Activated CD4-positive, alpha-beta memory T cell treated with anti-CD3 and anti-CD28 coated beads for 36 hours (primary cell): ENCODE results near the gene TAF5L. TPM values are rescaled to one million over a fixed set of nuclear protein-coding genes. Genes with fewer than 3 reads are reported as not detected.

Source experiments
- CTCF ChIA-PET: fragments of 350-600 bp; sonication (Branson Sonifier 250); formaldehyde crosslinking; loops from one replicate; lab custom pipeline; 2021; ENCODE audit warnings: antibody characterized with exemption, inconsistent platforms; lab: Charles Lee
- POLR2A ChIA-PET: fragments of 350-600 bp; sonication (Branson Sonifier 250); formaldehyde crosslinking; loops from one replicate; lab custom pipeline; 2021; ENCODE audit warnings: antibody characterized with exemption; lab: Charles Lee
- DNase-seq: peaks from one replicate; pipeline ENCODE4 v3.0.0-alpha.2; 2020
- H3K27ac Mint-ChIP-seq: one replicate; pipeline ENCODE4 v1.8.0; 2021; ENCODE audit warnings: mixed read lengths
- H3K27me3 Mint-ChIP-seq: one replicate; pipeline ENCODE4 v1.8.0; 2021; ENCODE audit warnings: mixed read lengths
- H3K36me3 Mint-ChIP-seq: one replicate; pipeline ENCODE4 v1.8.0; 2021; ENCODE audit warnings: mixed read lengths
- H3K4me1 Mint-ChIP-seq: one replicate; pipeline ENCODE4 v1.8.0; 2021; ENCODE audit warnings: low read depth, mixed read lengths
- H3K4me3 Mint-ChIP-seq: one replicate; pipeline ENCODE4 v1.8.0; 2021; ENCODE audit warnings: mild to moderate bottlenecking, mixed read lengths
- H3K9me3 Mint-ChIP-seq: one replicate; pipeline ENCODE4 v1.8.0; 2021; ENCODE audit warnings: mixed read lengths
- intact Hi-C: fragments of 100-400 bp; cut with micrococcal nuclease; formaldehyde crosslinking; loops from one replicate; pipeline ENCODE4 v1.15.1; 2023
- total RNA-seq, 2 experiments: library from RNA; stranded (reverse); gene quantifications; one replicate each; pipeline ENCODE4 v1.2.3, GENCODE V29; 2021

Gene TAF5L
- total RNA-seq, 2 experiments from 2014 or later: 14.1 to 17.8 TPM

DNA sequence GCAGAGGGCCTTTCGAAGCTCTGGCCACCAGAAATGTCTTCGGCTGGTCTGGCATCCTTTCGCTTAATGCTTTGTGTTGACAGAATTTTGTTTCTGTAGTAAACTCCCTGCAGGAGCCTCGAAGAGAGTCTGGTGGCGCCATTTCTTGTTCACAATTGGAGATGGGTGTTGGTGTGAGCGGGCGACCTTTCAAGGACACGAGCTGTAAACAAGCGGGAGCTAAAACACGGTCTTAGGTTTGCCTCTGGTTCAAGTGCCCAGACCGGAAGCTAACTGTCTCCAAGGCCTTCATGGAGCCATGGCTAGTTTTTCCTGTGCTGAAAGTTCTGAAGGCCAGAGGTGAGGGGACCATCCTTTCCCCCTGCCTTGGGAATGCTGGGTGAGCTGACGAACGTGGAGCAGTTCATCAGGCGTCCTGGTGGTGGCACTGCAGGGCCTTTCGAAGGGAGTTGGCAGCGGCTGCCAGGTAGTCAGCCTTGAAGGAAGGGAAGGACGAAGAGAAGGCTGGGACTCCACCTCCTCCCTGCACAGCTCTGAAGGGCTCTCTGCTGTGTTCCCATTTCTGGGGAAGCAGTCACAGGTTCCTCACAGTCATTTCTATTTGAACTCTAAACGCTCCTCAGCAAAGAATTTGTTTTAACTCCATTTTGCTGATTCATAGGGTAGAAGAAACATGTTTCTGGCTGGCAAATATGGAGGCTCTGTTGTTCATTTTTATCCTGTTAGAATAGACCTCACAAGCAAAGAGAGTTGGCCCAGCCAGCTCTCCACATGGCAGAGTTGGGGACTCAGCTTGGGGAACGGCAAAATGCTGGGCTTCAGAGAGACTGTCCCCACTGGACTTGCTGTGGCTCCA is 35.3 kb upstream of the TAF5L start:
- no peak overlapping the region for H3K4me3 Mint-ChIP-seq
- H3K9me3 Mint-ChIP-seq: no peaks in the 10 kb centered on the region
- no peak overlapping the region for H3K27ac Mint-ChIP-seq
- peaks cover 19% of the 10 kb centered on the region for H3K4me1 Mint-ChIP-seq
- DNase-seq: peak; percentile 83
- CTCF ChIA-PET: interaction anchor here (0.7 to 2.6 kb wide), 31 partner anchors 10 to 1570 kb away, joined by 3 to 23 read pairs (median 4); no protein-coding TSS in a partner anchor
- H3K36me3 Mint-ChIP-seq: peaks cover 22% of the 10 kb centered on the region
- intact Hi-C loops: loop anchor here (1.0 to 10.0 kb wide), 4 partner anchors 194 to 649 kb away; no protein-coding TSS in a partner anchor
- H3K27me3 Mint-ChIP-seq: no peaks in the 10 kb centered on the region
- POLR2A ChIA-PET: no interaction called here

DNA sequence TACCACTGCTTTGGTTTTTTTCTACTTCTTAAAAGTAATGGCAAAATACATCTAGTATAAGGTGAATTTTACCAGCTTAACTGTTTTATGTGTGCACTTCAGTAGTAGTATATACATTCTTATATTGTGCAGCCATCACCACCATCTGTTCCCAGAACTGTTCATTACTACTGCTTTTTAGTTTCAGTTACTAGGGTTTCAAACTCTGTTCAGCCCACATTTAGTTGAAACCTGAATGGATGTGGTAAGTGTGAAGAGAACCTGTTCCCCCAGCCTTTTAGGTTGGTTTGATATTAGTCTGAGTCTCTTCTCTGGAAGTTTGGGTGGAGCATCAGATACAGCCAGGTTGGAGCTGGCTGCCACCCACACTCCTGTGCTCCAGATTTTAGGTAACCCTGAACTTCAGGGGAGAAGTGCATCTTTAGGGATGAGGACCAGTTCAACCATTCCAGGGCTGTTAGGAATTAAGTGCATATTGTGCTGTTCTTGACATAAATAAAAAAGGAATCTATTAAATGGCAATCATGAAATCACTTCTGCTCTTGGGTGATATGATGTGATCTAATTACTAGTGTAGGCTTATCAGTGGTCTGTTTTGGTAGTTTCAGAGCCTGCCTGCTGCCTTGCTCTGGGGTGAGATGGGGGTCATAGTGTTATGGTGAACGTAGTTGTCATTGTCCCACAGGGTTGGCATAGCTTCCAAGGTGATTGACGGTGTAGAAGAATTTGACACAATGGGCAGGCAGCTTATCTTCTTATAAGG is 32.3 kb upstream of the TAF5L start:
- Mint-ChIP-seq H3K9me3 (no peaks in the 10 kb centered on the region), H3K27ac (peak overlapping the region; percentile 21), H3K36me3 (peaks cover 33% of the 10 kb centered on the region), H3K4me3 (no peak overlapping the region), H3K27me3 (no peaks in the 10 kb centered on the region), H3K4me1 (peaks cover 19% of the 10 kb centered on the region)
- ChIA-PET POLR2A (no interaction called here), CTCF (interaction anchor here (0.9 to 1.1 kb wide), 2 partner anchors 10 to 452 kb away, joined by 3 read pairs; no protein-coding TSS in a partner anchor)
- intact Hi-C loops: loop anchor here (2.0 kb wide), 1 partner anchor 31 kb away; the partner anchor contains the start of genes TAF5L and URB2
- peak; percentile 15 for DNase-seq

DNA sequence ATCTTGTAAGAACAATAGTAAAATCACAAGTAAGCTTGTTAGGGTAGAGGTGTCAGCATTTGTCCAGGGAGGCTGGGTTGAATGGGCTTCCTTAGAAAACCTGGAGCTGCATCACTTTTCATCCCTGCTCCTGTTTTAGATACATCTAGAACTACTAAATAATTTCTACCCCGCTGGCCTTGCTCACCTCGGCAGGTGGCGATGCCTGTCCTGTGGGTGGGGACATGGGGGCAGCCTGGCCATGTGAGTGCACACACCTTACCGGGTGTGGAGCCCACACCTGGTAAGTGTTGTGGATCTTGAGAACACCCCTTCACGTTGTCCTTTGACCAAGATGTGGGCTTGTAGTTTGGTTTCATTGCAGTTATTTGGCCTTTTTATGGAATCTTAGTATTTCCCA is 29.9 kb upstream of the TAF5L start:
- Mint-ChIP-seq H3K9me3 (no peaks in the 10 kb centered on the region), H3K27ac (no peak overlapping the region), H3K4me3 (no peak overlapping the region), H3K4me1 (peaks cover 13% of the 10 kb centered on the region), H3K36me3 (peaks cover 31% of the 10 kb centered on the region), H3K27me3 (no peaks in the 10 kb centered on the region)
- intact Hi-C loops: no loop called here
- CTCF ChIA-PET: no interaction called here
- POLR2A ChIA-PET: no interaction called here
- no peak for DNase-seq

DNA sequence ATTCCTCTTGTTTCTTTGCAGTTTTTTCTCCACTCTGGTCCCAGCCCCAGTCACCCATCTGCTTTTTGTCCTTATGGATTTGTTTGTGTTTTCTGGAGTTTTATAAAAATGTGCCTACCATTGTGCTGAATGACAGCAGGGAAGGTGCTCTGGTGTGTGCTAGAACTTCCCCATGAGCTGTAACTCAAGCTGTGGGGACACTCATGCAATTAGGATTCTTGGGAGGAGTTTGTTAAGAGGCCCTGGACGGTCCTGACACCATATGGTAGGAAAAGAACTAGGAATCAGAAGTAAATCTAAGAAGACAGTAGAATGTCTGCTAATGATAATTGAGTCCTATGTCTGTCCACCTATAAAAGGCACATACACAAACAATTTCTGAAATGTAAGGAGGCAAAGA is 27.5 kb upstream of the TAF5L start:
- H3K4me1 Mint-ChIP-seq: peaks cover 11% of the 10 kb centered on the region
- peaks cover 27% of the 10 kb centered on the region for H3K36me3 Mint-ChIP-seq
- DNase-seq: no peak
- H3K4me3 Mint-ChIP-seq: no peak overlapping the region
- intact Hi-C loops: no loop called here
- H3K27ac Mint-ChIP-seq: no peak overlapping the region
- POLR2A ChIA-PET: no interaction called here
- no peaks in the 10 kb centered on the region for H3K27me3 Mint-ChIP-seq
- H3K9me3 Mint-ChIP-seq: no peaks in the 10 kb centered on the region
- CTCF ChIA-PET: no interaction called here

DNA sequence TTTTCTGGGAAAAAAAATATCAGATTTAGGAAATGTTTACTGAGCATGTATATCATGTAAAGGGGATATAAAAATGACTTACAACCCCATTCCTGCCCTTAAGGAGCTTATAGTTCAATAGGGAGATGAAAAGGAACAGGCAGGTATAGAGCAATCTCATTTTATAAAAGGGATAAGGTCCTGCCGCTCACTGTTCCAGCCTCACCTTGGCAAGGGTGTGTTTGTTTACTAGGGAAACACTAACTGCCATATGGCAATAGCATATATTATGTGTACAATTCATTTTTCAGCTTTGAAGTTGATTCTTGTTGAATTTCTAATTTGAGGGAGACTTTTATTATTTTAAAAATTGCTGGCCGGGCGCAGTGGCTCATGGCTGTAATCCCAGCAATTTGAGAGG is 25.6 kb upstream of the TAF5L start:
- H3K27me3 Mint-ChIP-seq: no peaks in the 10 kb centered on the region
- POLR2A ChIA-PET: no interaction called here
- no peak overlapping the region for H3K27ac Mint-ChIP-seq

DNA sequence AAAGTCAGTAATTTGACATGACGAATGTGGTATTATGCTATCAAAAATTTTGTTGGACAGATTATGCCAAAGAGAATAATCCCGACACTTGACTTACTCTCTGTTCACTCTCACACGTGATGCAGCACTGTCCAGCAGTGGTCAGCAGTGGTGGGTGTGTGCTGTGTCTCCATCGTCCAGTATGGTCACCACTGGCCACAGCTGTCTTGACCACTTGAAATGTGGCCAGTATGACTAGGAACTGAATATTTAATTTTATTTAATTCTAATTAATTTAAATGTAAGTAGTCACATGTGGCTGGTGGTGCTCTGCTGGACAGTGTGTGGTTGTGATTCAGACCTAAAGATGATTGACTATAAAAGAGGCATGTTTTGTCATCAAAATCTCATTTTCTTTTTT is 24.1 kb upstream of the TAF5L start:
- intact Hi-C loops: no loop called here
- Mint-ChIP-seq H3K4me3 (no peak overlapping the region), H3K27ac (no peak overlapping the region), H3K36me3 (peaks cover 41% of the 10 kb centered on the region), H3K27me3 (no peaks in the 10 kb centered on the region), H3K4me1 (no peaks in the 10 kb centered on the region), H3K9me3 (no peaks in the 10 kb centered on the region)
- no peak for DNase-seq
- ChIA-PET CTCF (no interaction called here), POLR2A (no interaction called here)

More for the DNA sequence above, 25.6 kb upstream of the TAF5L start:
- no peak for DNase-seq
- no peak overlapping the region for H3K4me3 Mint-ChIP-seq
- CTCF ChIA-PET: interaction anchor here (0.6 to 2.0 kb wide), 2 partner anchors 10 to 11 kb away, joined by 3 to 5 read pairs; no protein-coding TSS in a partner anchor
- H3K4me1 Mint-ChIP-seq: no peaks in the 10 kb centered on the region
- intact Hi-C loops: no loop called here
- H3K9me3 Mint-ChIP-seq: no peaks in the 10 kb centered on the region
- H3K36me3 Mint-ChIP-seq: peaks cover 31% of the 10 kb centered on the region

DNA sequence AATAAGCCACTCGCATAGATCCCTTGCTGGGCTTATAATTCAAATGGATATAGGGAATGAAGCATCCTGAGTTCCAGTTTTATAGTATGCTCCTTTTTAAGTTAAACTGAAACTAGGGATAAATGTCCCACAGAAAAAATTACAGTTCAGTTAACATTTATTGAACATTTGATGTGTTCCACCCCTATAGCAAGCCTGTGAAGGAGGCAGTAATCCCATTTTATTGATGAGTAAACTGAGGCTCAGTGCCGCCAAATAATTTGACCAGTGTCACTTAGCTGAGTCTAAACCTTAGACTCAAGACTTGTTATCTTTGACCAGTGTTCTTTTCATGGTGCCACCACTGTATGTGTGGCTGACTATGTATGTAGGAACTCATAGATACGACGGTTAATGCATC is 22.5 kb upstream of the TAF5L start:
- POLR2A ChIA-PET: no interaction called here
- intact Hi-C loops: no loop called here

DNA sequence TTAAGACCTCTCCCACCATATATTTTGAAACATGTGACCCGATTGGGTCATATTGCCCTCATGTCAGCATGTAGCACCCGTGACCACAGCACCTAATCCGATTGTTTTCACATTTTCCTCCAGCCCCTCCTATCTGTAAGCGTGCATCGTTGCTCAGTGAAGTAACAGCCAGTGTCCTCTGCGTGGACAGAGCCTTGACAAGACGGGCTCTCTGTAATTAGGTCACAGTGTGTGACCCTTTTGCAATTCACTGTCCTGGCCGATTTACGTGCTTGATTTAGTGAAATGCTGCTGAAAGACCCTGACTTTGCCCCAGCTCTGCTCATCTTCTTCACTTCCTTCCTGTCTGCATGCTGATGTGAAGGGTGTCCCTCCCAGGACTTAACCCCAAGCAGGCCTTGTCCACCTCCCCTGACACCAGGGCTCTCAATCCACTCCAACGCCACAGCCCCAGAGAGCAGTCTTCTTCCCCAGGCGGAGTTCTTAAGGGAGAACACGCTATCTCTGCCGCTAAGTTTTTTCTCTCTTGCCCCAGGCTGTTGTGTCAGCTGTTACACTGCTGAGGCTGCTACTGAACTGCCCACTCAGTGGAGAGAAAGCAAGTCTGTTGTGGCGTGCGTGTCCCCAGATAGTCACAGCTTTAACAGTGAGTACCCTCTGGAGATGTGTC is 19.5 kb upstream of the TAF5L start:
- intact Hi-C loops: no loop called here
- no peak overlapping the region for H3K4me3 Mint-ChIP-seq
- H3K27me3 Mint-ChIP-seq: no peaks in the 10 kb centered on the region
- ChIA-PET CTCF (no interaction called here), POLR2A (no interaction called here)
- no peak overlapping the region for H3K27ac Mint-ChIP-seq
- no peaks in the 10 kb centered on the region for H3K9me3 Mint-ChIP-seq
- peaks cover 27% of the 10 kb centered on the region for H3K36me3 Mint-ChIP-seq
- no peak for DNase-seq
- H3K4me1 Mint-ChIP-seq: no peaks in the 10 kb centered on the region

More for the DNA sequence above, 22.5 kb upstream of the TAF5L start:
- DNase-seq: no peak
- H3K27ac Mint-ChIP-seq: no peak overlapping the region
- H3K27me3 Mint-ChIP-seq: no peaks in the 10 kb centered on the region
- peaks cover 33% of the 10 kb centered on the region for H3K36me3 Mint-ChIP-seq
- H3K4me3 Mint-ChIP-seq: no peak overlapping the region
- H3K4me1 Mint-ChIP-seq: no peaks in the 10 kb centered on the region
- H3K9me3 Mint-ChIP-seq: no peaks in the 10 kb centered on the region
- CTCF ChIA-PET: interaction anchor here (1.0 to 1.5 kb wide), 3 partner anchors 11 to 90 kb away, joined by 3 to 5 read pairs (median 3); partner anchors contain the start of gene ABCB10

DNA sequence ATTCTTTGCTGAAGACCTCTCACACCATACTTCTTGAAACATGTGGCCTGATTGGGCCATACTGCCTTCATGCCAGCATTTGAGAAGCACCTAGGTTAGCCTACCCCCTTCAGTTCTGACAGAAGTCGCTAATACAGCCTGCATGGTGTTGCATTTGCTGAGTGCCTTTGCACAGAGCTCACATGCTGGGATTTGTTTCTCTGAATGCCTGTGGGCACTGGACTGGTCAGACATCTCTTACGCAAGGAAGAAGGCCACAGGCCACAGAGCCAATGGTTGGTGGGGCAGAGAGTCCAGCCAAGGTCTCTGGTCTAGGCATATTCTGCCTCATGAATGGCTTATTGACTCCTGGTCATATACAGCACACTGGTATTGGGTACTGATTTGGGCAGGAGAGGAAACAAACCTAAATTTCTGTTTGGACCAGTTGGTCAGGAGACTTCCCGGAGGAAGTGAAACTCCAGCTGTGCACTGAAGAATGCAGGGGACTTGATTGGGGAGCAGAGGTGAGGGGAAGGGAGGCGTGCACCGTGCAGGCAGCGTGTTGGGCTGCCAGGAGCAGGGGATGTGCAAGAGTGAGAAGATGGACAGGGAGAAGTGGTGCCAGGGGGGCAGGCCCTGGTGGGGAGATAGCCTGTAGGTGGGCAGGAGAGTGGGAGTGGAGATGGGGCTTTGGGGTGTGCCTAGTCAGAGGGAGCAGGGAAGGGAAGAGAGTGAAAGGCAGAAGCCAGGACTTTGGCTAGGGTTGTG is 18.2 kb upstream of the TAF5L start:
- no peak for DNase-seq
- POLR2A ChIA-PET: no interaction called here
- intact Hi-C loops: no loop called here
- no peaks in the 10 kb centered on the region for H3K9me3 Mint-ChIP-seq
- no peaks in the 10 kb centered on the region for H3K4me1 Mint-ChIP-seq
- no peak overlapping the region for H3K4me3 Mint-ChIP-seq
- H3K36me3 Mint-ChIP-seq: peaks cover 26% of the 10 kb centered on the region
- H3K27ac Mint-ChIP-seq: no peak overlapping the region
- no peaks in the 10 kb centered on the region for H3K27me3 Mint-ChIP-seq
- CTCF ChIA-PET: no interaction called here

DNA sequence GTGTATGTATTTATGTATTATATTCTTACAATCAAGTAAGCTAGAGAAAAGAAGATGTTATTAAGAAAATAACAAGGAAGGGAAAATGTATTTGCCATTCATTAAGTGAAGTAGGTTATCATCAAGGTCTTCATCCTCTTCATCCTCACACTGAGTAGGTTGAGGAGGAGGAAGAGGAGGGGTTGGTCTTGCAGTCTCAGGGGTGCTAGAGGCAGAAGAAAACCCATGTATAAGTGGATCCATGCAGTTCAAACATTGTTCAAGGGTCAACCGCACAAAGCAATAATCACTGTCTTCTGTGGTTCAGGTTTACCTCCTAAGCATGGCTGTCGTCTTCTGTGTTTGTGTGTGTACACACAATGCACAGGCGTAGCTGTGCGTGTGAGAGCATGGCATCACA is 17.0 kb upstream of the TAF5L start:
- H3K27me3 Mint-ChIP-seq: no peaks in the 10 kb centered on the region
- H3K27ac Mint-ChIP-seq: no peak overlapping the region
- H3K36me3 Mint-ChIP-seq: peaks cover 26% of the 10 kb centered on the region

DNA sequence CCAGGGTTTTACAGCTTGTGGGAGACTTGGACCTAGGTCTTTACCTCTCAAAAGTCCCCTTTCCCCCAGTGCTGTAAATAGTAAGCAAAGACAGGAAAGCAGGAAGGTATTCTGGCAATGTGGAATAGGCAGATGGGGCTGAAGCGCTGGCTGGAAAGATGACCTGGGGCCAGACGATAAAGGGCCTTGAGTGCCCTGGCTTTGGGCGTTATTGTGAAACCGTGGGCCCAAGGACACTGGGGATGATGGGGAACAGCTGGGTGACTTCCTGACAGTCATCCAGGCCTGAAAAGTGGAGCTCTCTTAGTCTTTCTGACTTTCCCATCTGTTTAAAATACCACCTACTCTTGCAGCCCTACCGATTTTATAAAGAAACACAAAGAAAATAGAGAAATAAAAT is 16.5 kb upstream of the TAF5L start:
- no peak overlapping the region for H3K4me3 Mint-ChIP-seq
- no peaks in the 10 kb centered on the region for H3K9me3 Mint-ChIP-seq
- H3K27ac Mint-ChIP-seq: no peak overlapping the region
- H3K36me3 Mint-ChIP-seq: peaks cover 27% of the 10 kb centered on the region
- H3K27me3 Mint-ChIP-seq: no peaks in the 10 kb centered on the region
- intact Hi-C loops: no loop called here
- POLR2A ChIA-PET: no interaction called here
- H3K4me1 Mint-ChIP-seq: no peaks in the 10 kb centered on the region
- DNase-seq: no peak
- CTCF ChIA-PET: no interaction called here

More for the DNA sequence above, 17.0 kb upstream of the TAF5L start:
- CTCF ChIA-PET: no interaction called here
- POLR2A ChIA-PET: no interaction called here
- no peaks in the 10 kb centered on the region for H3K4me1 Mint-ChIP-seq
- DNase-seq: no peak
- no peak overlapping the region for H3K4me3 Mint-ChIP-seq
- intact Hi-C loops: no loop called here
- no peaks in the 10 kb centered on the region for H3K9me3 Mint-ChIP-seq
